DND-41 (cell line): Measurements from ENCODE around the gene NMB.
"Not testable (repeated sequence)": the region's sequence is repeated elsewhere in the genome, so short reads cannot be mapped to it uniquely, and the experiment has no call there.

Experiments
- ATAC-seq: fragments of 200-7000 bp; cut with Tn5 transposase; 3 replicates; pipeline ENCODE4 v1.9.1; 2021; ENCODE audit warnings: low read depth; ENCODE audit not compliant: insufficient read depth
- DNase-seq: peaks from one replicate; pipeline ENCODE4 v3.0.0-alpha.2; 2020
- H2AFZ ChIP-seq: 2 replicates; pipeline ENCODE4 v1.6.0; 2012; ENCODE audit warnings: low read depth, low read length
- H3K27ac ChIP-seq: 2 replicates; pipeline ENCODE4 v1.5.1; 2012; ENCODE audit warnings: low read length, inconsistent platforms
- H3K27me3 ChIP-seq: fragments of 200-600 bp; sonication (generic); 2 replicates; pipeline ENCODE4 v1.6.0; 2012; ENCODE audit warnings: low read length, mild to moderate bottlenecking, inconsistent platforms; ENCODE audit not compliant: insufficient read depth, poor library complexity
- H3K36me3 ChIP-seq: 2 replicates; pipeline ENCODE4 v1.5.1; 2012; ENCODE audit warnings: low read length, inconsistent platforms; ENCODE audit not compliant: insufficient read depth
- H3K4me1 ChIP-seq: 2 replicates; pipeline ENCODE4 v1.5.1; 2012; ENCODE audit warnings: mild to moderate bottlenecking, low read length; ENCODE audit not compliant: insufficient read depth
- H3K4me2 ChIP-seq: 2 replicates; pipeline ENCODE4 v1.6.0; 2012; ENCODE audit warnings: mild to moderate bottlenecking, moderate library complexity, low read length, inconsistent platforms; ENCODE audit not compliant: insufficient read depth
- H3K4me3 ChIP-seq, 2 experiments: fragments of 200-600 bp in 1 of 2; shearing (Covaris generic) in 1 of 2; 2 replicates each; pipeline ENCODE4 v1.5.1; 2012 to 2016; ENCODE audit warnings: inconsistent platforms in 2 of 2, low read length in 2 of 2, mild to moderate bottlenecking in 2 of 2, low read depth in 1 of 2, moderate library complexity in 1 of 2
- H3K79me2 ChIP-seq: 2 replicates; pipeline ENCODE4 v1.6.0; 2012; ENCODE audit warnings: low read length, inconsistent platforms; ENCODE audit not compliant: insufficient read depth
- H3K9ac ChIP-seq: 2 replicates; pipeline ENCODE4 v1.6.0; 2012; ENCODE audit warnings: low read depth, mild to moderate bottlenecking, inconsistent platforms, low read length, moderate library complexity
- H3K9me3 ChIP-seq: 2 replicates; pipeline ENCODE4 v1.5.1; 2012; ENCODE audit warnings: low read length, moderate library complexity, mild to moderate bottlenecking, inconsistent platforms; ENCODE audit not compliant: insufficient read depth, severe bottlenecking
- H4K20me1 ChIP-seq: 2 replicates; pipeline ENCODE4 v1.6.0; 2012; ENCODE audit warnings: low read length; ENCODE audit not compliant: insufficient read depth
- CTCF ChIP-seq: IDR thresholded peaks from 2 replicates; pipeline ENCODE4 v1.5.1; 2012; ENCODE audit warnings: borderline replicate concordance, low read length, moderate library complexity, mild to moderate bottlenecking; ENCODE audit not compliant: poor library complexity, severe bottlenecking; ENCODE audit errors: extremely low read depth
- EZH2 ChIP-seq: IDR thresholded peaks from 3 replicates; pipeline ENCODE4 v1.6.1; 2012; ENCODE audit warnings: borderline replicate concordance, low read depth, mild to moderate bottlenecking, moderate library complexity, low read length, inconsistent platforms; ENCODE audit not compliant: severe bottlenecking

NMB gene

DNA sequence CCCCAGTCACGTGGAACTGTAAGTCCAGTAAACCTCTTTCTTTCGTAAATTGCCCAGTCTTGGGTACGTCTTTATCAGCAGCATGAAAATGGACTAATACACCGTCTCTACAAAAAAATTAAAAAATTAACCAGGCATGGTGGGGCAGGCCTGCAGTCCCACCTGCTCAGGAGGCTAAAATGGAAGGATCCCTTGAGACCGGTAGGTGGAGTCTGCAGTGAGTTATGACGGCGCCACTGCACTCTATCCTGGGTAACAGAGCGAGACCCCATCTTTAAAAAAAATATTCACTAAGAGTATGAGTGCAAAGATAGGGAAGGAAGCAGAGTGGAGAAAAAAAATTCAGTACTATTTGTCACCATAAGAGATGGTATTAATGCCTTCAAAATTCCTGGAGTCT lies 32.3 kb upstream of the NMB start:
- no peak overlapping the region for H3K9ac ChIP-seq
- no peak overlapping the region for H3K4me2 ChIP-seq
- H3K4me1 ChIP-seq: no peaks in the 10 kb centered on the region
- 0 out of 2 replicates have a peak, but pooled peaks cover 5% of the 10 kb centered on the region for H4K20me1 ChIP-seq
- no peak overlapping the region for H2AFZ ChIP-seq
- peaks cover 48% of the 10 kb centered on the region for H3K79me2 ChIP-seq
- no peak for ATAC-seq
- peaks cover 21% of the 10 kb centered on the region for H3K36me3 ChIP-seq
- H3K27me3 ChIP-seq: no peaks in the 10 kb centered on the region
- H3K27ac ChIP-seq: no peak overlapping the region
- no peak for DNase-seq
- H3K4me3 ChIP-seq: no peak overlapping the region
- no peaks in the 10 kb centered on the region for H3K9me3 ChIP-seq
- TF ChIP-seq EZH2 (no peak), CTCF (no peak)

DNA sequence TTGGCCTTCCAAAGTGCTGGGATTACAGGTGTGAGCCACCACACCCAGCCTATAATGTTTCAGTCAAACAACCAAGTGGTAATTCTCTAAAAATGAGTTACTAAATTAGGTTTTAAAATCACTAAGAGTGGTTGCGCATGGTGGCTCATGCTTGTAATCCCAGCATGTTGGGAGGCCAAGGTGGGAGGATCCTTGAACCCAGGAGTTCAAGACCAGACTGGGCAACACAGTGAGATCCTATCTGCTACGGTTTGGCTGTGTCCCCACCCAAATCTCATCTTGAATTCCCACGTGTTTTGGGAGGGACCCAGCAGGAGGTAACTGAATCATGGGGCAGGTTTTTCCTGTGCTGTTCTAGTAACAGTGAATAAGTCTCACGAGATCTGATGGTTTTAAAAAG lies 31.9 kb upstream of the NMB start:
- no peak for ATAC-seq
- Histone ChIP-seq H3K27ac (no peak overlapping the region), H3K4me1 (no peaks in the 10 kb centered on the region), H3K4me2 (no peak overlapping the region), H3K9me3 (no peaks in the 10 kb centered on the region), H2AFZ (no peak overlapping the region), H3K4me3 (no peak overlapping the region), H4K20me1 (0 out of 2 replicates have a peak, but pooled peaks cover 5% of the 10 kb centered on the region), H3K9ac (no peak overlapping the region), H3K36me3 (peaks cover 21% of the 10 kb centered on the region), H3K79me2 (peaks cover 44% of the 10 kb centered on the region), H3K27me3 (no peaks in the 10 kb centered on the region)
- TF ChIP-seq EZH2 (no peak), CTCF (no peak)
- DNase-seq: no peak

DNA sequence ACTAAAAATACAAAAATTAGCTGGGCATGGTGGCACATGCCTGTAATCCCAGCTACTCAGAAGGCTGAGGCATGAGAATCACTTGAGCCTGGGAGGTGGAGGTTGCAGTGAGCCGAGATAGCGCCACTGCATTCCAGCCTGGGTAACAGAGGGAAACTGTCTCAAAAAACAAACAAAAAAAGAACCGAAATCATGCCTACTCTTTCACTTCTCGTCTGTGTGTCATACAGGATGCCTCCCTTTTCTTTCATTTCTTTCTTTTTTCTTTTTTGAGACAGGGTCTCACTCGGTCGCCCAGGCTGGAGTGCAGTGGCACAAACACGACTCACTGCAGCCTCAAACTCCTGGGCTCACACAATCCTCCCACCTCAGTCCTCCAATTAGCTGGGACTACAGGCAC lies 28.4 kb upstream of the NMB start:
- not testable (repeated sequence) for H3K4me1 ChIP-seq, ATAC-seq, H3K27ac ChIP-seq, H3K27me3 ChIP-seq, DNase-seq, H3K4me3 ChIP-seq, H3K4me2 ChIP-seq, H3K9me3 ChIP-seq, H3K9ac ChIP-seq, H4K20me1 ChIP-seq, H2AFZ ChIP-seq
- peaks cover 36% of the 10 kb centered on the region for H3K36me3 ChIP-seq
- H3K79me2 ChIP-seq: peaks cover 12% of the 10 kb centered on the region

DNA sequence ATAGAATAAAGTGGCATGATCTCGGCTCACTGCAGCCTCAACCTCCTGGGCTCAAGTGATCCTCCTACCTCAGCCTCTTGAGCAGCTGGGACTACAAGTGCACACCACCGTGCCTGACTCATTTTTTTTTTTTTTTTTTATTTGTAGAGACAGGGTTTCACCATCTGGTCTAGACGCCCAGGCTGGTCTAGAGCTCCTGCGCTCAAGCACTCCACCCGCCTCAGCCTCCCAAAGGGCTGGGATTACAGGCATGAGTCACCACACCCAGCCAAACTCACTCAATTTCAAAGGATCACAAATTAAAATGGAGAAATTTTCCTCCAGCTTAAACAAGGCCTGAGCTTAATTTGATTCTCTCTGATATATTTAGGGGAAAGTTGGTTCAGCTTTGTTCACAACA lies 27.3 kb upstream of the NMB start:
- Histone ChIP-seq H3K9me3 (no peaks in the 10 kb centered on the region), H3K27ac (no peak overlapping the region), H3K9ac (no peak overlapping the region), H3K4me1 (no peaks in the 10 kb centered on the region), H3K27me3 (no peaks in the 10 kb centered on the region), H3K4me3 (no peak overlapping the region), H3K36me3 (peaks cover 30% of the 10 kb centered on the region), H3K79me2 (peaks cover 6% of the 10 kb centered on the region), H2AFZ (no peak overlapping the region), H4K20me1 (no peaks in the 10 kb centered on the region), H3K4me2 (no peak overlapping the region)
- no peak for TF ChIP-seq CTCF
- DNase-seq: no peak
- no peak for ATAC-seq
